WERI-Rb-1 (cell line): ENCODE measurements around the gene TAAR5.
"Not testable (repeated sequence)": the region's sequence is repeated elsewhere in the genome, so short reads cannot be mapped to it uniquely, and the experiment has no call there.

Experiments used
- DNase-seq: peaks from one replicate; pipeline ENCODE4 v3.0.0-alpha.2; 2020
- H3K27ac ChIP-seq: fragments of 250-450 bp; sonication (Bioruptor Pico); 2 replicates; pipeline ENCODE4 v1.5.1; 2020; ENCODE audit warnings: mild to moderate bottlenecking, moderate library complexity
- H3K27me3 ChIP-seq: fragments of 250-450 bp; sonication (Bioruptor Pico); 2 replicates; pipeline ENCODE4 v1.5.1; 2021; ENCODE audit warnings: mild to moderate bottlenecking, low read depth, moderate library complexity; ENCODE audit not compliant: insufficient read depth, severe bottlenecking
- H3K36me3 ChIP-seq: fragments of 250-450 bp; sonication (Bioruptor Pico); 2 replicates; pipeline ENCODE4 v1.5.1; 2020; ENCODE audit warnings: mild to moderate bottlenecking, moderate library complexity
- H3K4me3 ChIP-seq: 2 replicates; pipeline ENCODE4 v1.5.1; 2011; ENCODE audit warnings: low read depth, mild to moderate bottlenecking, control low read depth, low read length
- H3K9me3 ChIP-seq: fragments of 250-450 bp; sonication (Bioruptor Pico); 2 replicates; pipeline ENCODE4 v1.5.1; 2021; ENCODE audit warnings: mild to moderate bottlenecking, moderate library complexity; ENCODE audit not compliant: severe bottlenecking
- TF ChIP-seq, protein P1 (sequence below): IDR thresholded peaks from 2 replicates; pipeline ENCODE4 v1.5.1; 2011; ENCODE audit warnings: low read depth, mild to moderate bottlenecking, control low read depth, inconsistent platforms, low read length

The TAAR5 gene

DNA sequence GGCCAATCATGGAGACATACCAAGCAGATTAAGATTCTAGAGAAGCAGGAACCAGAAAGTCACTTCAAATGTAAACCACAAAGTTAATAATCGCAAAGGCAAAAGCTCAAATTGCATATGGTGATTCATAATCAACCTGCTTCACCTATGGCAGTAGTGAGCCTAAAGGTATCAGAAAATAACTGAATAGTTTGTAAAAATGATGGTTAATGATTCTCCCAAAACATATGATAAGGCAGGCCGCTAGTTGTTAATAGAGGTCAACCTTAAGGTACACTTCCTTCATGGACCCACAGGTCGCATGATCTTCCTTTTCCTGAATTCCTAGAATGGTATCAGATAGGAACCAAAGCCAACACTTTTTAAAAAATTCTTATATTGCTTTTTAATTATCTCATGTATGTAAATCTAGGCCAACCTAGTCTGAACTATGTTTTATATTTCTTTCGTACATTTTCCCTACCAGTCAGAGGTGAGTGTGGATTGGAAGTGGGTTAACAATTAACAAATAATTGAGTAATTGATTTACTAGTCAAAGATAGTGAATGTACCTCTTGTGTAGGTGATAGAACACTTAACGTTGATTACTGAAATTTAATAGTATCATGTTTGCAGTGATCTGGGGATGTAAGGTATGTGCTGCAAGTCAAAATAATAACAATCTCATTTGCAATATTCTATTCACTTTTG lies 18.1 kb upstream of the TAAR5 start:
- Histone ChIP-seq H3K9me3 (peaks cover 3% of the 10 kb centered on the region), H3K27ac (no peak overlapping the region), H3K4me3 (no peak overlapping the region), H3K27me3 (peaks cover 76% of the 10 kb centered on the region), H3K36me3 (no peaks in the 10 kb centered on the region)
- TF ChIP-seq, protein P1, sequence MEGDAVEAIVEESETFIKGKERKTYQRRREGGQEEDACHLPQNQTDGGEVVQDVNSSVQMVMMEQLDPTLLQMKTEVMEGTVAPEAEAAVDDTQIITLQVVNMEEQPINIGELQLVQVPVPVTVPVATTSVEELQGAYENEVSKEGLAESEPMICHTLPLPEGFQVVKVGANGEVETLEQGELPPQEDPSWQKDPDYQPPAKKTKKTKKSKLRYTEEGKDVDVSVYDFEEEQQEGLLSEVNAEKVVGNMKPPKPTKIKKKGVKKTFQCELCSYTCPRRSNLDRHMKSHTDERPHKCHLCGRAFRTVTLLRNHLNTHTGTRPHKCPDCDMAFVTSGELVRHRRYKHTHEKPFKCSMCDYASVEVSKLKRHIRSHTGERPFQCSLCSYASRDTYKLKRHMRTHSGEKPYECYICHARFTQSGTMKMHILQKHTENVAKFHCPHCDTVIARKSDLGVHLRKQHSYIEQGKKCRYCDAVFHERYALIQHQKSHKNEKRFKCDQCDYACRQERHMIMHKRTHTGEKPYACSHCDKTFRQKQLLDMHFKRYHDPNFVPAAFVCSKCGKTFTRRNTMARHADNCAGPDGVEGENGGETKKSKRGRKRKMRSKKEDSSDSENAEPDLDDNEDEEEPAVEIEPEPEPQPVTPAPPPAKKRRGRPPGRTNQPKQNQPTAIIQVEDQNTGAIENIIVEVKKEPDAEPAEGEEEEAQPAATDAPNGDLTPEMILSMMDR: no peak
- DNase-seq: no peak

DNA sequence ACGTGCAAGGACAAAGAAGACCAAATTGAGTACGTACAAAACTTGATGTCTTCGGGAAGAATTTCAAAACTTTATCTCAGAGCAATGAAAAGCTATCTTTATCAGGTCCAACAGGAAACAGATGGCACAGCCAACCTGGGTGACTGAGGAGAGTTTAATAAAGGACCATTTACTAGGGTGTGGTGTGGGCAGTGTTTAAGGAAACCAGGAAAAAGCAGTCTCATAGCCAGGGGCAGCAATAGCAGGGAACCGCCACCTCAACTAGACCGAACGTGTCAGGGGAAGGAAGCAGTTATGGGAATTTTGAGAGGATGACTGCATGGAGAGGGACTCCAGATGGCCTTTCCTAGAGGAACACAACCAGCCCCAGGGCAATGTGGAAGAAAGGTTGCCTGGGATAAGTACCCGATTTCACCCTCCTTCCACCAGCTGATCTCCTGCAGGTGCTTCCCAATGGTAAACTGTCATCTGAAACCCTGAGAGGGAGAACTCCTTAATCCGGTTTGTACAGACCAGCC lies 15.2 kb upstream of the TAAR5 start:
- Histone ChIP-seq H3K27ac (no peak overlapping the region), H3K27me3 (peaks cover 70% of the 10 kb centered on the region), H3K9me3 (peaks cover 3% of the 10 kb centered on the region), H3K4me3 (no peak overlapping the region), H3K36me3 (no peaks in the 10 kb centered on the region)
- no peak for DNase-seq
- TF ChIP-seq, protein P1: no peak

DNA sequence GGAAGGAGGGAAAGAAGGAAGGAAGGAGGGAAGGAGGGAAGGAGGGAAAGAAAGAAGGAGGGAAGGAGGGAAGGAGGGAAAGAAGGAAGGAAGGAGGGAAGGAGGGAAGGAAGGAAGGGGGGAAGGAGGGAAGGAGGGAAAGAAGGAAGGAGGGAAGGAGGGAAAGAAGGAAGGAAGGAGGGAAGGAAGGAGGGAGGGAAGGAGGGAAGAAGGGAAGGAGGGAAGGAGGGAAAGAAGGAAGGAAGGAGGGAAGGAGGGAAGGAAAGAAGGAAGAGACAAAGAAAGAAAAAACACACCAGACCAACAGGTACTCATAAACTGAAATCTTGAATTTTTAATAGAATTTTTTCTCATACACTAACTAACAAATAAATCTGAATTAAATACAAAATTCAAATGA lies 11.4 kb upstream of the TAAR5 start:
- H3K4me3 ChIP-seq, H3K27ac ChIP-seq, DNase-seq, H3K36me3 ChIP-seq, H3K9me3 ChIP-seq: not testable (repeated sequence)
- H3K27me3 ChIP-seq: peaks cover 65% of the 10 kb centered on the region

DNA sequence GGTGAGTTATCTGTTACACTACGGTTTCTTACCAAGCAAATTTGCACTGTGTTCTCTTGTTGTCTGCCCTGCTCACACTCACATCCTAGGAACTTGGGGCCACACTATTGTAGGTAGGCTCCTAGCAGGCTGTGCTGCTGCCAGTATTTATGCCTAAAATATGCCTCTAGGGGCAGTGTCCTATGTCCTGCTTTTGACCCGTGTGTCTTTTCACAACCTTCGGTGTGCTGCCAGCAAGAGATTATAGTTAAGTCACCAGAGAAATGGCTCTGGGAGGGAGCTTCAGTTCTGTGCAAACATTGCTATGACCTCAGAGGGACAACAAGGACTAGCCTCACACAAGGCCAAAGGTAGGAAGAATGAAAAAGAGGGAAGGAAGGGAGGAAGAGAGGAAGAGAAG lies 8.9 kb upstream of the TAAR5 start:
- Histone ChIP-seq H3K27me3 (peaks cover 72% of the 10 kb centered on the region), H3K36me3 (no peaks in the 10 kb centered on the region), H3K4me3 (no peak overlapping the region), H3K27ac (no peak overlapping the region), H3K9me3 (no peaks in the 10 kb centered on the region)
- TF ChIP-seq, protein P1: peak; percentile 51
- DNase-seq: peak; percentile 12

DNA sequence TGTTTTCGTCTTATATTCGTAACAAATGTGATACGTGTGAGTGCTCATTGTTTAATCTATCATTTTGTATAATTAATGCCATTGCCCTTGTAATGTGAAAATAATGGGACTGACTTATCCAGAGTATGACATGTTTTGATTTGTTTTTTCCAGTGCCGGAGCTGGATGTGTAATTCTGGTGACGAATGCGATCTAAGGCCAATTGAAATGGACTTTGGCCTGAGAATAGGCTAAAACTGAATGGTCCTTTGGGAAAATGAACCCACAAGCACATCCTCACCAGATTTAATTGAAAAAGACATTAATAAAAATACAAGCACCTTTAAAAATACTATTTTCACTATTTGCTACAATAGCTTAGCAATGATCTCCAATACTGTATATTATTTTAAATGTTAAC lies 6.7 kb upstream of the TAAR5 start:
- H3K4me3 ChIP-seq: no peak overlapping the region
- TF ChIP-seq, protein P1: no peak
- H3K36me3 ChIP-seq: no peaks in the 10 kb centered on the region
- no peak overlapping the region for H3K27ac ChIP-seq
- no peaks in the 10 kb centered on the region for H3K9me3 ChIP-seq
- DNase-seq: no peak
- peaks cover 74% of the 10 kb centered on the region for H3K27me3 ChIP-seq

- TF ChIP-seq, protein P1: no peak
- H3K36me3 ChIP-seq: no peaks in the 10 kb centered on the region
- no peak for DNase-seq
Observed at GRCh38 chr6:132592855-132593254, 3.3 kb upstream of the TAAR5 start.

More at GRCh38 chr6:132592855-132593254, 3.3 kb upstream of the TAAR5 start:
- H3K27me3 ChIP-seq: peaks cover 66% of the 10 kb centered on the region
- H3K4me3 ChIP-seq: no peak overlapping the region
- no peaks in the 10 kb centered on the region for H3K9me3 ChIP-seq
- no peak overlapping the region for H3K27ac ChIP-seq
